GM06990 (cell line): ENCODE data around the gene RAB3GAP1.

Experiments used
- DNase-seq: peaks from one replicate; pipeline ENCODE4 v3.0.0-alpha.2; 2011; ENCODE audit not compliant: insufficient read length; ENCODE audit errors: extremely low read depth
- H3K27me3 ChIP-seq: replicated peaks from 2 replicates; pipeline ENCODE4 v1.6.0; 2011; ENCODE audit warnings: low read length; ENCODE audit not compliant: control insufficient read depth, insufficient read depth
- H3K36me3 ChIP-seq: 2 replicates; pipeline ENCODE4 v1.5.1; 2011; ENCODE audit warnings: low read length; ENCODE audit not compliant: control insufficient read depth, insufficient read depth
- H3K4me3 ChIP-seq: replicated peaks from 2 replicates; pipeline ENCODE4 v1.5.1; 2011; ENCODE audit warnings: low read depth, mild to moderate bottlenecking, control low read depth, low read length
- CTCF ChIP-seq: IDR thresholded peaks from 2 replicates; pipeline ENCODE4 v1.5.1; 2011; ENCODE audit warnings: low read length, control low read depth, mild to moderate bottlenecking, inconsistent platforms; ENCODE audit not compliant: insufficient read depth, poor library complexity, severe bottlenecking

Gene RAB3GAP1

GRCh38 chr2:135010200-135010942 lies 41.7 kb upstream of the RAB3GAP1 start:
- Histone ChIP-seq H3K36me3 (no peaks in the 10 kb centered on the region), H3K4me3 (no peak overlapping the region), H3K27me3 (no peaks in the 10 kb centered on the region)
- DNase-seq = no peak
- no peak for TF ChIP-seq CTCF

GRCh38 chr2:135011633-135012032 lies 40.5 kb upstream of the RAB3GAP1 start:
- H3K27me3 ChIP-seq = no peaks in the 10 kb centered on the region
- TF ChIP-seq CTCF = no peak
- H3K4me3 ChIP-seq = no peak overlapping the region
- no peaks in the 10 kb centered on the region for H3K36me3 ChIP-seq
- DNase-seq = no peak

- H3K4me3 ChIP-seq = no peak overlapping the region
- no peaks in the 10 kb centered on the region for H3K36me3 ChIP-seq
- DNase-seq = no peak
- TF ChIP-seq CTCF = no peak
- no peaks in the 10 kb centered on the region for H3K27me3 ChIP-seq
These were observed 30.5 kb upstream of the RAB3GAP1 start for GRCh38 chr2:135021618-135022017.

GRCh38 chr2:135022952-135023880 lies 28.9 kb upstream of the RAB3GAP1 start:
- no peaks in the 10 kb centered on the region for H3K27me3 ChIP-seq
- no peaks in the 10 kb centered on the region for H3K36me3 ChIP-seq
- no peak for TF ChIP-seq CTCF
- H3K4me3 ChIP-seq = no peak overlapping the region
- no peak for DNase-seq

- Histone ChIP-seq H3K27me3 (no peaks in the 10 kb centered on the region), H3K36me3 (no peaks in the 10 kb centered on the region), H3K4me3 (no peak overlapping the region)
- no peak for DNase-seq
- TF ChIP-seq CTCF = no peak
These were observed 28.1 kb upstream of the RAB3GAP1 start for GRCh38 chr2:135023886-135024485.
